HepG2 (cell line): ENCODE results near the gene PREX1. TPM values are rescaled to one million over a fixed set of nuclear protein-coding genes. Genes with fewer than 3 reads are reported as not detected.

ENCODE experiments used
- BORCS8-MEF2B ChIP-seq: sonication (generic); formaldehyde crosslinking; IDR thresholded peaks from 2 replicates; pipeline ENCODE4 v1.8.0; 2022; ENCODE audit warnings: mild to moderate bottlenecking, missing genetic modification reagents
- DMTF1 ChIP-seq: sonication (generic); formaldehyde crosslinking; IDR thresholded peaks from 2 replicates; pipeline ENCODE4 v1.4.0; 2020; ENCODE audit warnings: mild to moderate bottlenecking, missing genetic modification reagents
- HNRNPUL1 ChIP-seq: fragments of 200-400 bp; formaldehyde crosslinking; IDR thresholded peaks from 2 replicates; pipeline ENCODE4 v1.6.1; 2017; ENCODE audit warnings: low read depth, mild to moderate bottlenecking, low read length, moderate library complexity
- JARID2 ChIP-seq: sonication (generic); formaldehyde crosslinking; IDR thresholded peaks from 2 replicates; pipeline ENCODE4 v1.8.1; 2023; ENCODE audit warnings: missing genetic modification reagents, inconsistent platforms; ENCODE audit not compliant: insufficient replicate concordance
- MYNN ChIP-seq: sonication (generic); formaldehyde crosslinking; IDR thresholded peaks from 2 replicates; pipeline ENCODE4 v1.4.0; 2020; ENCODE audit warnings: mild to moderate bottlenecking, low read depth, missing genetic modification reagents
- NR2F1 ChIP-seq, 2 experiments: fragments of 450-650 bp in 1 of 2; formaldehyde crosslinking in 1 of 2; IDR thresholded peaks; 2 replicates each; pipeline versions ENCODE4 v1.5.0 to v1.6.1; 2016 to 2020; ENCODE audit warnings: mild to moderate bottlenecking in 1 of 2, missing compliant biosample characterization in 1 of 2, missing genetic modification reagents in 1 of 2, moderate library complexity in 1 of 2
- TBX3 ChIP-seq: fragments of 450-650 bp; IDR thresholded peaks from 2 replicates; pipeline ENCODE4 v1.6.1; 2017; ENCODE audit warnings: antibody characterized with exemption, mild to moderate bottlenecking, inconsistent platforms, borderline replicate concordance
- ZMYM4 ChIP-seq: sonication (generic); formaldehyde crosslinking; IDR thresholded peaks from 2 replicates; pipeline ENCODE4 v1.8.1; 2023; ENCODE audit warnings: mild to moderate bottlenecking, missing genetic modification reagents
- ZNF142 ChIP-seq: sonication (generic); formaldehyde crosslinking; IDR thresholded peaks from 2 replicates; pipeline ENCODE4 v1.4.0; 2020; ENCODE audit warnings: missing genetic modification reagents
- ZNF251 ChIP-seq: sonication (generic); formaldehyde crosslinking; IDR thresholded peaks from 2 replicates; pipeline ENCODE4 v1.9.0; 2021; ENCODE audit warnings: mild to moderate bottlenecking, missing genetic modification reagents
- ZNF646 ChIP-seq: sonication (generic); formaldehyde crosslinking; IDR thresholded peaks from 2 replicates; pipeline ENCODE4 v1.9.0; 2021; ENCODE audit warnings: mild to moderate bottlenecking, missing genetic modification reagents
- ZNF704 ChIP-seq: sonication (generic); formaldehyde crosslinking; IDR thresholded peaks from 2 replicates; pipeline ENCODE4 v1.8.1; 2023; ENCODE audit warnings: mild to moderate bottlenecking, inconsistent platforms, moderate library complexity, missing genetic modification reagents, borderline replicate concordance
- ZNF777 ChIP-seq: sonication (generic); formaldehyde crosslinking; IDR thresholded peaks from 2 replicates; pipeline ENCODE4 v1.4.0; 2020; ENCODE audit warnings: missing genetic modification reagents
- polyA plus RNA-seq, 8 experiments: library from polyadenylated mRNA; depleted of rRNA in 3 of 8; stranded (reverse) in 7 of 8; unstranded in 1 of 8; fragments of >200 nt; fragmentation: Illumina TruSeq in 4 of 8; extraction: Trizol in 4 of 8; gene quantifications; 2 replicates each; pipeline versions ENCODE4 v1.2.1 to v1.2.3, GENCODE V29; 2011 to 2016; ENCODE audit warnings: low read depth in 4 of 8, missing spikeins in 1 of 8, mixed read lengths in 1 of 8; ENCODE audit not compliant: insufficient read depth in 1 of 8
- total RNA-seq, 5 experiments: library from RNA; depleted of rRNA; stranded (reverse); fragments of >200 nt; fragmentation: Illumina TruSeq; extraction: Trizol; gene quantifications; 2 replicates each; pipeline ENCODE4 v1.2.3, GENCODE V29; 2016; ENCODE audit warnings: low read depth in 1 of 5

PREX1 gene
- total and polyA plus RNA-seq, 2 of the 13 experiments (the other 11 are each of a cell fraction or from before 2014, with no cell fraction given), result 0.02 to 0.04 TPM

GRCh38 chr20:48609491-48609978 is 218.3 kb downstream of the PREX1 start (continued):
- TF ChIP-seq ZNF142 (CRISPR knock-in tag) (no peak), JARID2 (CRISPR knock-in tag) (no peak), ZNF777 (CRISPR knock-in tag) (no peak), MYNN (CRISPR knock-in tag) (no peak), ZNF704 (CRISPR knock-in tag) (no peak), NR2F1 (CRISPR knock-in tag; IDR thresholded peaks at IDR 0.05) (peak in 1 of 2 experiments; percentile 16; a peak in 1 of 4 replicates), ZMYM4 (CRISPR knock-in tag) (no peak), ZNF646 (no peak), TBX3 (no peak), DMTF1 (CRISPR knock-in tag) (no peak), HNRNPUL1 (no peak), BORCS8-MEF2B (no peak), ZNF251 (CRISPR knock-in tag) (no peak)
